ENCODE measurements around the gene SATB1. TPM values are rescaled to one million over a fixed set of nuclear protein-coding genes. Genes with fewer than 3 reads are reported as not detected.
A peak's percentile ranks its signal among the peaks of the same experiment; 100 is the strongest.
"Not testable (repeated sequence)": the region's sequence is repeated elsewhere in the genome, so short reads cannot be mapped to it uniquely, and the experiment has no call there.

Gene SATB1
- 23.3 and 62.5 TPM in 2 replicates for total RNA-seq (ENCODE audit: low replicate concordance)

DNA sequence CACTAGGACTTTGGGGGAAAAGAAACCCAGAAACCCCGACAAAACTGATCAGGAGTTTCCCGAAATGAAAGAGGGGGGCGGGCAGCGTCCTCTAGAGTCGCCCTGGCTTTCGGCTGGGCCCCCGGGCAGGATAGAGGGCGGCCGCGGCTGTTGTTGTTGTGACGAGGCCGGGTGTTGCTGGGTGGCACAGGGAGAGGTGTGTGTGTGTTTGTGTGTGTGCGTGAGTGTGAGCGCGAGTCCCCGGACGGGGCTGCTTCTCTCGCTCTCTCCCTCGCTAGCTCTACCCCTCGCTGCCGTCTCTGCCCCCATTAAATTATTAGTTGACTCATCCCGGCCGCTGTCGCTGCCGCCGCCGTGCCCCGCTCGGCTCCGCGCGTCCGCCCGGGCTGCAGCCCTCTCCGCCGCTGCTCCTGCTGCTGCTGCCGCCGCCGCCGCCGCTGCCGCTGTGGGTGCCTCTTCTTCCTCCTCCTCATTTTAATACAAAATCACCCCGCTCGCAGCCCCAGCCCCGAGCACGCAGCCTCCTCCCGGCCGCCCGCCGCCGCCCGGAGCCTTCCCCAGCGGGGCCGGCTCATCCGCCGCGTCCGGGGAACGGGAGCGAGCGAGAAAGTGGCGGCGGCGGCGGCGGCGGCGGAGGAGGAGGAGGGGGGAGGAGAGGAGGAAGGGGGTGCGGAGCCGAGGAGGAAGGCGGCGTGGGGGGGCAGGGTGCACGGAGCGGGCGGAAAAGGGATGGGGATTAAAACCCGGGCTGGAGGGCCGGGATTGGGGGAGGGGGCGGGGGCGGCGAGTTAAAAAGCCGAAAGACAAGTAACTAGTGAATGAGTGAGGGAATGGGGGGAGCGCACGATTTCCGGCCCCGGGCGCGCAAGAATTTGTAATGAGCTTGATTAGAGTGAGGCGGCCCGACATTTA lies at the start of gene SATB1:
SATB1 (minus strand) TSS at position 611 of the 912 bp plus-strand sequence. CDS start 4,372 bp downstream, outside the sequence.
- DNase-seq (ENCODE audit: low read depth): peak; percentile 49
- TF ChIP-seq, protein P1, sequence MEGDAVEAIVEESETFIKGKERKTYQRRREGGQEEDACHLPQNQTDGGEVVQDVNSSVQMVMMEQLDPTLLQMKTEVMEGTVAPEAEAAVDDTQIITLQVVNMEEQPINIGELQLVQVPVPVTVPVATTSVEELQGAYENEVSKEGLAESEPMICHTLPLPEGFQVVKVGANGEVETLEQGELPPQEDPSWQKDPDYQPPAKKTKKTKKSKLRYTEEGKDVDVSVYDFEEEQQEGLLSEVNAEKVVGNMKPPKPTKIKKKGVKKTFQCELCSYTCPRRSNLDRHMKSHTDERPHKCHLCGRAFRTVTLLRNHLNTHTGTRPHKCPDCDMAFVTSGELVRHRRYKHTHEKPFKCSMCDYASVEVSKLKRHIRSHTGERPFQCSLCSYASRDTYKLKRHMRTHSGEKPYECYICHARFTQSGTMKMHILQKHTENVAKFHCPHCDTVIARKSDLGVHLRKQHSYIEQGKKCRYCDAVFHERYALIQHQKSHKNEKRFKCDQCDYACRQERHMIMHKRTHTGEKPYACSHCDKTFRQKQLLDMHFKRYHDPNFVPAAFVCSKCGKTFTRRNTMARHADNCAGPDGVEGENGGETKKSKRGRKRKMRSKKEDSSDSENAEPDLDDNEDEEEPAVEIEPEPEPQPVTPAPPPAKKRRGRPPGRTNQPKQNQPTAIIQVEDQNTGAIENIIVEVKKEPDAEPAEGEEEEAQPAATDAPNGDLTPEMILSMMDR (IDR thresholded peaks at IDR 0.05; ENCODE audit: insufficient read depth, low read length): no peak
- H3K4me3 ChIP-seq (ENCODE audit: low read depth, low read length): peak within 1 kb of the TSS; percentile 79

DNA sequence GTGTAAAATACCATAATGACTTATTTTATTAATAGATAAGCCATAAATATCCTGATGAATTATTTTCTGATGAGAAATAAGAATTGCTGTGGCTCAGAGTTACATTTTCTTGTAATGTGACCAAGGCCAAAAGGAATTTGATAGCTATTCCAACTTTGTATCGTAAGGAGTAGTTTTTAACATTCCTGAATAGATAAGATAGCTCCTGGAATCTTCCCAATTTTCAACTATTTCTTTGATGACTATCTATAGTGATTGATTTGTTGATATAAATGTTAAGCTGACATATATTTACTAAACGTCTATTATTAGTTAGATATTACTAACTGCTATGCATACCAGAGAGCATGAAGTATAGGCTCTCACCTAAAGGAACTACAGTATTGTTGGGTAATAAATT lies 49.1 kb upstream of the SATB1 start:
- TF ChIP-seq, protein P1 (IDR thresholded peaks at IDR 0.05; ENCODE audit: insufficient read depth, low read length): no peak
- peak; percentile 6 for DNase-seq (ENCODE audit: low read depth)
- no peak overlapping the region for H3K4me3 ChIP-seq (ENCODE audit: low read depth, low read length)

DNA sequence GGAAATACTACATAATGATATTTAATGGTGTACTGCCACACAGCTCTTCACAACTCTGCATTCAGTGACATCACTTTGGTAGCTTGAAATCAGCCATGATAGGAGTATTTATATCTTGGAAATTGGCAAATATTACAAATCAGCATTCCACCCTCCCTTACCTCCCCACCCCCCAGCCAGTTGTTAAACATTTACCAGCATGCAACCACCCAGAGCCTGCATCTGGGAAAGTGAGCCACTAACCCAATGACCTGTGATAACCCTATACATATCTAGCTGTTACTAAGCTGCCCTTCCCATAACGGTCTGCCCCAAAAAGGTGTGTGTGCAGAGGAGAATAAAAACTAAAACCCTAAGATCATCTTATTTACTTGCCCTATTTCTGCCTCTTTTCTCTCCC lies 44.6 kb upstream of the SATB1 start:
- TF ChIP-seq, protein P1 (IDR thresholded peaks at IDR 0.05; ENCODE audit: insufficient read depth, low read length): no peak

DNA sequence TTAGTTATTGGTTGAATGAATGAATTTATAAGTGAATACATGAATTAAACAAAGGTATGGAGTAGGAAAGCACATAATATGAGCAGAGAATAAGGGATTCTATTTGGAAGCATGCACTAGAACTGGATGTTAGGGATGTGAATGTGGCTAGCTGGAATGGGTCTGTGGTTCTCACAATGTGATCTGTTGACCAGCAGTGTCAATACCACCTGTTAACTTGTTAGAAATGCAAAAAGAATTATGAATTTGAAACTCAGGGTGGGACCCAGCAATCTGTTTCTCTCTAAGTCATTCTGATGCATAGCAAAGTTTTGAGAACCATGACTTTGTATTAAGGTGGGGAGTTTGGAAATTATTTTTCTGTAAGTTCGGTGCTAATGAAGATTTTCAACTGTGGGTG lies 41.0 kb upstream of the SATB1 start:
- no peak for DNase-seq (ENCODE audit: low read depth)
- TF ChIP-seq, protein P1 (IDR thresholded peaks at IDR 0.05; ENCODE audit: insufficient read depth, low read length): no peak
- no peak overlapping the region for H3K4me3 ChIP-seq (ENCODE audit: low read depth, low read length)

More for the DNA sequence above, 44.6 kb upstream of the SATB1 start:
- DNase-seq (ENCODE audit: low read depth): no peak
- no peak overlapping the region for H3K4me3 ChIP-seq (ENCODE audit: low read depth, low read length)

DNA sequence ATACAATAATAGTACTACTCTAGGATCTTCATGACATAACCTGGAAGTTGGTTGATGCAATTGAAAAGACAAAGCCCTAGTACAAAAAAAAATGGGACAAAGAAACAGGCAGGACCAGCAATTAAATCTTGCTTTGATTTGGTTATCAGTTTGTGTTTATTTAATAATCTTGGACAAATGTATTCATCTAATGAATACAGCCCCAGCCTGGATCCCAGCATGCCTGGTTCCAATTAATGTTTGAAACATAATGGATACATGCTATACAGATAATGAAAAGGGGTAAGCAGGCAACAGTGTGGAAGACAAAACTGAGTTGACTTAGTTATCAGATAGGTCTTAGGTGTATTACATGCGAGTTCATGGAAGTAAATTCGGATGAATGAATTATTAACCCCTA lies 29.6 kb upstream of the SATB1 start:
- DNase-seq (ENCODE audit: low read depth): no peak
- TF ChIP-seq, protein P1 (IDR thresholded peaks at IDR 0.05; ENCODE audit: insufficient read depth, low read length): no peak
- H3K4me3 ChIP-seq (ENCODE audit: low read depth, low read length): no peak overlapping the region

DNA sequence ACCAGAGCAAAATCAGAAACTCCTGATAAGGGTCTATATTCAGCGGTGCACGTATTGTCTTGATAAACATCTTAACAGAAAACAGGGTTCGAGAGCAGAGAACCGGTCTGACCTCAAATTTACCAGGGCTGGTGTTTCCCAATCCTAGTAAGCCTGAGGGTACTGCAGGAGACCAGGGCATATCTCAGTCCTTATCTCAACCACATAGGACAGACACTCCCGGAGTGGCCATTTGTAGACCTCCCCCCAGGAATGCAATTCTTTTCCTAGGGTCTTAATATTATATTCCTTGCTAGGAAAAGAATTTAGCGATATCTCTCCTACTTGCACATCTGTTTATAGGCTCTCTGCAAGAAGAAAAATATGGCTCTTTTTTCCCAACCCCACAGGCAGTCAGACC lies 24.5 kb upstream of the SATB1 start:
- DNase-seq (ENCODE audit: low read depth); H3K4me3 ChIP-seq (ENCODE audit: low read depth, low read length): not testable (repeated sequence)

DNA sequence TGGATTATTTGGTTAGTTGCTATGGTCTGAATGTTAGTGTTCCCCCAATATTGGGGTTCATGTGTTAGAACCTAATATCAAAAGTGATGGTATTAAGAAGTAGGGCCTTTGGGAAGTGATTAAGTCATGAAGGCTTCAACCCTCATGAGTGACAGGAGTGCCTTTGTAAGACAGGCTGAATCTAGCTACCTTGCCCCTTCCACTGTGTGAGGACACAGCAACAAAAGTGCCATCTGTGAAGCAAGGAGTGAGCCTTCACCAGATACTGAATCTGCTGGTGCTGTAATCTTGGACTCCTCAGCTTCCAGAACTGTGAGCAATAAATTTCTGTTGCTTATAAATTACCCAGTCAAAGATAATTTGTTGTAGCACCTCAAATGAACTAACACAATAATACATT lies 22.6 kb upstream of the SATB1 start:
- no peak for DNase-seq (ENCODE audit: low read depth)
- H3K4me3 ChIP-seq (ENCODE audit: low read depth, low read length): no peak overlapping the region
- TF ChIP-seq, protein P1 (IDR thresholded peaks at IDR 0.05; ENCODE audit: insufficient read depth, low read length): no peak
